OCI-LY7 (cell line): ENCODE measurements around the gene KIAA1328. TPM values are rescaled to one million over a fixed set of nuclear protein-coding genes. Genes with fewer than 3 reads are reported as not detected.
"Not testable (repeated sequence)": the region's sequence is repeated elsewhere in the genome, so short reads cannot be mapped to it uniquely, and the experiment has no call there.

Experiments used
- BruUV-seq: library from RNA; stranded (reverse); fragments of 400-500 nt; replicated peaks from 2 replicates; lab custom pipeline; 2021; lab: Mats Ljungman, UMichigan
- CTCF ChIA-PET: fragments of 300-600 bp; sonication (Branson Sonifier 250); formaldehyde crosslinking; loops from one replicate; lab custom pipeline; 2022; ENCODE audit warnings: antibody characterized with exemption; ENCODE audit not compliant: unreplicated experiment; lab: Charles Lee
- POLR2A ChIA-PET: fragments of 300-600 bp; sonication (Branson Sonifier 250); formaldehyde crosslinking; loops from one replicate; lab custom pipeline; 2022; ENCODE audit warnings: antibody characterized with exemption; lab: Charles Lee
- DNase-seq: peaks from one replicate; pipeline ENCODE4 v3.0.0-alpha.2; 2015; ENCODE audit warnings: low spot score
- H2AFZ ChIP-seq: fragments of 200-600 bp; sonication (generic), shearing (Covaris generic); 2 replicates; pipeline ENCODE4 v1.6.1; 2014; ENCODE audit warnings: mild to moderate bottlenecking, antibody characterized with exemption, low read length, moderate library complexity
- H3K27ac ChIP-seq: fragments of 200-600 bp; sonication (generic); 2 replicates; pipeline ENCODE4 v1.5.1; 2014; ENCODE audit warnings: mixed run types, low read depth, mild to moderate bottlenecking, moderate library complexity, low read length, inconsistent platforms; ENCODE audit not compliant: poor library complexity, severe bottlenecking
- H3K36me3 ChIP-seq: fragments of 200-600 bp; sonication (generic); 2 replicates; pipeline ENCODE4 v1.6.1; 2014; ENCODE audit warnings: mild to moderate bottlenecking, antibody characterized with exemption, low read length, moderate library complexity, mixed read lengths; ENCODE audit not compliant: insufficient read depth
- H3K4me1 ChIP-seq: fragments of 200-600 bp; sonication (generic); 2 replicates; pipeline ENCODE4 v1.5.1; 2014; ENCODE audit warnings: mild to moderate bottlenecking, low read length; ENCODE audit not compliant: insufficient read depth, poor library complexity, severe bottlenecking
- H3K4me2 ChIP-seq: fragments of 200-600 bp; sonication (generic); 2 replicates; pipeline ENCODE4 v1.6.1; 2014; ENCODE audit warnings: mild to moderate bottlenecking, low read length
- H3K4me3 ChIP-seq: fragments of 200-600 bp; sonication (generic); 2 replicates; pipeline ENCODE4 v1.5.1; 2014; ENCODE audit warnings: mild to moderate bottlenecking, low read depth, low read length; ENCODE audit not compliant: poor library complexity, severe bottlenecking
- H3K79me2 ChIP-seq: fragments of 200-600 bp; sonication (generic); 2 replicates; pipeline ENCODE4 v1.6.1; 2016; ENCODE audit warnings: low read depth, mild to moderate bottlenecking, low read length, moderate library complexity, mixed read lengths; ENCODE audit not compliant: insufficient read depth
- H3K9me2 ChIP-seq: fragments of 200-600 bp; sonication (generic); 2 replicates; pipeline ENCODE4 v1.6.1; 2016; ENCODE audit warnings: mild to moderate bottlenecking, low read length, mixed read lengths; ENCODE audit not compliant: insufficient read depth
- H3K9me3 ChIP-seq: fragments of 200-600 bp; sonication (generic); 2 replicates; pipeline ENCODE4 v1.6.1; 2014; ENCODE audit warnings: mild to moderate bottlenecking, mixed run types, low read length, mixed read lengths
- H4K20me1 ChIP-seq: fragments of 200-600 bp; sonication (generic); 2 replicates; pipeline ENCODE4 v1.6.1; 2014; ENCODE audit warnings: mild to moderate bottlenecking, antibody characterized with exemption, low read length, moderate library complexity, mixed read lengths; ENCODE audit not compliant: insufficient read depth
- EZH2phosphoT487 ChIP-seq: fragments of 200-600 bp; sonication (generic); IDR thresholded peaks from 2 replicates; pipeline ENCODE4 v1.6.1; 2018; ENCODE audit warnings: low read depth, borderline replicate concordance, mild to moderate bottlenecking, mixed run types, antibody characterized with exemption, low read length, moderate library complexity, mixed read lengths
- intact Hi-C: fragments of 100-400 bp; cut with micrococcal nuclease; formaldehyde crosslinking; loops from one replicate; pipeline ENCODE4 v1.10.0; 2022; ENCODE audit not compliant: unreplicated experiment
- total RNA-seq, 2 experiments: library from RNA; depleted of rRNA in 1 of 2; stranded (reverse); fragments of >200 nt in 1 of 2; shearing (Covaris generic) in 1 of 2; gene quantifications; 2 replicates each; pipeline ENCODE4 v1.2.3, GENCODE V29; 2014 to 2022
- TF ChIP-seq, protein P1 (sequence below): fragments of 200-600 bp; sonication (generic); conservative IDR thresholded peaks from 2 replicates; pipeline ENCODE4 v1.5.1; 2014; ENCODE audit warnings: mild to moderate bottlenecking, antibody characterized with exemption, low read length, moderate library complexity, mixed read lengths

KIAA1328 gene
- total RNA-seq, 2 experiments from 2014 or later: 3.0 to 5.8 TPM

DNA sequence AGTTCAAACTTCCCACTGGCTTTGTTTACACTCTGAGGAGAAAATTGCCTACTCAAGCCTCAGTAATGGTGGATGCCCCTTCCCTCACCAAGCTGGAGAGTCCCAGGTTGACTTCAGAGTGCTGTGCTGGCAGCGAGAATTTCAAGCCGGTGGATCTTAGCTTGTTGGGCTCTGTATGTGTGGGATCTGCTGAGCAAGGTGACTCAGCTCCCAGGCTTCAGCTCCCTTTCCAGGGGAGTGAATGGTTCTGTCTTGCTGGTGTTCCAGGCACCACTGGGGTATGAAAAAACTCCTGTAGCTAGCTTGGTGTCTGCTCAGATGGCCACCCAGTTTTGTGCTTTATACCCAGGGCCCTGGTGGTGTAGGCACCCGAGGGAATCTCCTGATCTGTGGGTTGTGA, 50.9 kb downstream of the KIAA1328 start:
- POLR2A ChIA-PET, DNase-seq, H4K20me1 ChIP-seq, H3K9me3 ChIP-seq, intact Hi-C loops, H3K36me3 ChIP-seq, CTCF ChIA-PET, H3K79me2 ChIP-seq, H3K4me3 ChIP-seq, BruUV-seq, H3K9me2 ChIP-seq, H3K27ac ChIP-seq, H2AFZ ChIP-seq, H3K4me1 ChIP-seq, H3K4me2 ChIP-seq: not testable (repeated sequence)

DNA sequence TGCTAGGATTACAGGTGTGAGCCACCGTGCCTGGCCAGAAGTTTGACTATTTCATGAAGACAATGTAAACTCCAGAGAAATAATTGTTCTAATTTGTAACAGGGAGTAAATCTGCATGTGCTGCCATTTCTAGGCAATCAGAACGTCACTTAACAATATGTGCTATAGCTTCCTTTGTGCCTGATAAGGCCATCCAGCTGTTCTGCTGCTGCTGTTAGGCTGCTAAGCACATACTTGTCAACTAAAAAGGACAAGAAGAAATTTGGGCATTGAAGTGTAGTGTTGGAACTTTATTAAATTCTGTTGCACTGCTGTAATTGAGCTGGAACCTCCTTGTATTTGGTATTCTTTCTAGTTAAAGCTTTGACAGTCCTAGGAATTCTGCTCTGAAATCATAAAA, 57.1 kb downstream of the KIAA1328 start:
- no peaks in the 10 kb centered on the region for H3K9me2 ChIP-seq
- H3K4me3 ChIP-seq: no peak overlapping the region
- no peak for DNase-seq
- no peaks in the 10 kb centered on the region for H3K79me2 ChIP-seq
- no peak overlapping the region for H3K4me2 ChIP-seq
- TF ChIP-seq EZH2phosphoT487: no peak
- TF ChIP-seq, protein P1, sequence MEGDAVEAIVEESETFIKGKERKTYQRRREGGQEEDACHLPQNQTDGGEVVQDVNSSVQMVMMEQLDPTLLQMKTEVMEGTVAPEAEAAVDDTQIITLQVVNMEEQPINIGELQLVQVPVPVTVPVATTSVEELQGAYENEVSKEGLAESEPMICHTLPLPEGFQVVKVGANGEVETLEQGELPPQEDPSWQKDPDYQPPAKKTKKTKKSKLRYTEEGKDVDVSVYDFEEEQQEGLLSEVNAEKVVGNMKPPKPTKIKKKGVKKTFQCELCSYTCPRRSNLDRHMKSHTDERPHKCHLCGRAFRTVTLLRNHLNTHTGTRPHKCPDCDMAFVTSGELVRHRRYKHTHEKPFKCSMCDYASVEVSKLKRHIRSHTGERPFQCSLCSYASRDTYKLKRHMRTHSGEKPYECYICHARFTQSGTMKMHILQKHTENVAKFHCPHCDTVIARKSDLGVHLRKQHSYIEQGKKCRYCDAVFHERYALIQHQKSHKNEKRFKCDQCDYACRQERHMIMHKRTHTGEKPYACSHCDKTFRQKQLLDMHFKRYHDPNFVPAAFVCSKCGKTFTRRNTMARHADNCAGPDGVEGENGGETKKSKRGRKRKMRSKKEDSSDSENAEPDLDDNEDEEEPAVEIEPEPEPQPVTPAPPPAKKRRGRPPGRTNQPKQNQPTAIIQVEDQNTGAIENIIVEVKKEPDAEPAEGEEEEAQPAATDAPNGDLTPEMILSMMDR: no peak
- intact Hi-C loops: no loop called here
- H4K20me1 ChIP-seq: no peaks in the 10 kb centered on the region
- no peak overlapping the region for H2AFZ ChIP-seq
- H3K36me3 ChIP-seq: no peaks in the 10 kb centered on the region
- no peaks in the 10 kb centered on the region for H3K9me3 ChIP-seq
- ChIA-PET CTCF (no interaction called here), POLR2A (interaction anchor here (0.6 to 1.0 kb wide), 2 partner anchors 48 to 404 kb away, joined by 3 read pairs; no protein-coding TSS in a partner anchor)
- BruUV-seq: no TSS peak
- no peaks in the 10 kb centered on the region for H3K4me1 ChIP-seq
- H3K27ac ChIP-seq: no peak overlapping the region

DNA sequence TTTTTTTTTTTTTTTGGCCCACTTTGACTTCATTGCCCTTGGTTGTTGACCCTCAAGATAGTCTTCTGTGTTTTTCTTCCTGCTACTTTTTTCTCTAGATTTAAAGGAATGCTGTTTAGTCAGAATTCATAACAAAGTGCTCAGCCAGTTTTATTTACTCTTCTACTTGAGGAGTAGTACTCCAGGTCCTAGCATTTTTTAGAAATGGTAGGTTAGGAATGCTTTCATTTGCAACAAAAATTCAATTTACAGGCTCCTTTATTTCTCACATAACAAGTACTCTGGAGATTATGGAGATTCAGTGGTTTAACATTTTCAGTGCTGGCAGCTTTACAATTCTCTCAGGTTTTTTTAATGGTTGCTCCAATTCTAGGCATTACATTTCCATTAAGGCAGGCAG, 58.2 kb downstream of the KIAA1328 start:
- Histone ChIP-seq H3K27ac (no peak overlapping the region), H3K4me1 (no peaks in the 10 kb centered on the region), H3K9me3 (no peaks in the 10 kb centered on the region), H3K4me3 (no peak overlapping the region), H3K36me3 (no peaks in the 10 kb centered on the region), H4K20me1 (no peaks in the 10 kb centered on the region), H3K4me2 (no peak overlapping the region), H3K79me2 (no peaks in the 10 kb centered on the region), H2AFZ (no peak overlapping the region), H3K9me2 (no peaks in the 10 kb centered on the region)
- ChIA-PET POLR2A (no interaction called here), CTCF (no interaction called here)
- intact Hi-C loops: no loop called here
- no peak for DNase-seq
- no TSS peak for BruUV-seq
- no peak for TF ChIP-seq EZH2phosphoT487
- TF ChIP-seq, protein P1: no peak
